H1 (cell line): Measurements from ENCODE around the gene TNFAIP8. TPM values are rescaled to one million over a fixed set of nuclear protein-coding genes. Genes with fewer than 3 reads are reported as not detected.

ENCODE experiments used
- CTCF ChIA-PET: fragments of 300-600 bp; sonication (Branson Sonifier 250); formaldehyde crosslinking; loops from one replicate; lab custom pipeline; 2021; ENCODE audit not compliant: partially characterized antibody; lab: Charles Lee
- POLR2A ChIA-PET: fragments of 300-600 bp; sonication (Branson Sonifier 250); formaldehyde crosslinking; loops from one replicate; lab custom pipeline; 2021; ENCODE audit warnings: inconsistent platforms; ENCODE audit not compliant: partially characterized antibody; lab: Charles Lee
- DNase-seq, 2 experiments: peaks; one replicate each; pipeline versions ENCODE4 v3.0.0 to v3.0.0-alpha.2; 2010 to 2022; ENCODE audit warnings: low spot score in 2 of 2, low read depth in 1 of 2, mixed read lengths in 1 of 2
- FAIRE-seq: peaks from 2 replicates; lab custom pipeline; 2011; peaks lifted over from hg19 to GRCh38; lab: Jason Lieb, UNC
- H2AFZ ChIP-seq: 2 replicates; pipeline ENCODE4 v1.8.1; 2012; ENCODE audit warnings: low read length, inconsistent platforms
- H2AK5ac ChIP-seq: 2 replicates; pipeline ENCODE4 v1.6.1; 2013; ENCODE audit warnings: low read depth, low read length
- H2BK120ac ChIP-seq: replicated peaks from 2 replicates; pipeline ENCODE3; 2013; ENCODE audit warnings: low read depth, low read length, inconsistent platforms
- H2BK12ac ChIP-seq: 2 replicates; pipeline ENCODE4 v1.6.1; 2013; ENCODE audit warnings: low read depth, low read length
- H2BK15ac ChIP-seq: 2 replicates; pipeline ENCODE4 v1.6.1; 2013; ENCODE audit warnings: low read length
- H2BK20ac ChIP-seq: 2 replicates; pipeline ENCODE4 v1.6.1; 2013; ENCODE audit warnings: low read length
- H2BK5ac ChIP-seq: 2 replicates; pipeline ENCODE4 v1.6.1; 2013; ENCODE audit warnings: low read depth, low read length
- H3K14ac ChIP-seq: 2 replicates; pipeline ENCODE4 v1.6.1; 2013; ENCODE audit warnings: inconsistent platforms; ENCODE audit not compliant: insufficient read length
- H3K18ac ChIP-seq: 2 replicates; pipeline ENCODE4 v1.6.1; 2013; ENCODE audit warnings: low read length; ENCODE audit errors: extremely low read depth
- H3K23ac ChIP-seq: 2 replicates; pipeline ENCODE4 v1.6.1; 2013; ENCODE audit warnings: inconsistent platforms; ENCODE audit not compliant: insufficient read length
- H3K23me2 ChIP-seq: 2 replicates; pipeline ENCODE4 v1.6.1; 2013; ENCODE audit warnings: low read depth, low read length
- H3K27ac ChIP-seq: 2 replicates; pipeline ENCODE4 v1.6.1; 2011; ENCODE audit warnings: low read depth, low read length, inconsistent platforms
- H3K27me3 ChIP-seq, 4 experiments: replicated peaks in 1 of 4; 1 replicate in 1 of 4; 2 replicates in 3 of 4; pipeline versions ENCODE4 v1.6.1 to v1.8.1; 2011 to 2013; ENCODE audit warnings: low read length in 3 of 4, mild to moderate bottlenecking in 3 of 4, inconsistent platforms in 2 of 4, mixed read lengths in 2 of 4, moderate library complexity in 1 of 4; ENCODE audit not compliant: control insufficient read depth in 3 of 4, insufficient read depth in 3 of 4; ENCODE audit errors: extremely low read depth in 1 of 4
- H3K36me3 ChIP-seq, 4 experiments: 2 replicates each; pipeline versions ENCODE4 v1.6.1 to v1.8.1; 2011 to 2013; ENCODE audit warnings: mild to moderate bottlenecking in 4 of 4, low read length in 3 of 4, moderate library complexity in 2 of 4, control low read depth in 1 of 4, inconsistent platforms in 1 of 4; ENCODE audit not compliant: insufficient read depth in 4 of 4, control insufficient read depth in 2 of 4
- H3K4ac ChIP-seq: replicated peaks from 2 replicates; pipeline ENCODE3; 2013; ENCODE audit warnings: low read length, low read depth, mixed read lengths, inconsistent platforms; ENCODE audit not compliant: insufficient read length
- H3K4me1 ChIP-seq, 4 experiments: replicated peaks in 1 of 4; 1 replicate in 1 of 4; 2 replicates in 3 of 4; pipeline versions ENCODE4 v1.6.1 to v1.8.1; 2011 to 2013; ENCODE audit warnings: low read length in 3 of 4, inconsistent platforms in 2 of 4, mixed read lengths in 1 of 4; ENCODE audit not compliant: insufficient read depth in 4 of 4, control insufficient read depth in 3 of 4
- H3K4me2 ChIP-seq, 2 experiments: 2 replicates each; pipeline versions ENCODE4 v1.6.1 to v1.8.1; 2011 to 2013; ENCODE audit warnings: low read depth in 2 of 2, low read length in 2 of 2, control low read depth in 1 of 2, inconsistent platforms in 1 of 2, mild to moderate bottlenecking in 1 of 2; ENCODE audit not compliant: insufficient read depth in 1 of 2
- H3K4me3 ChIP-seq, 4 experiments: fragments of 200-600, 300-600 bp in 1 of 4; sonication (generic), shearing (Covaris generic), sonication (Bioruptor Twin) in 1 of 4; 2 replicates each; pipeline versions ENCODE4 v1.5.1 to v1.8.1; 2011 to 2016; ENCODE audit warnings: low read length in 4 of 4, low read depth in 3 of 4, control low read depth in 2 of 4, inconsistent platforms in 2 of 4, mild to moderate bottlenecking in 2 of 4, mixed read lengths in 1 of 4, moderate library complexity in 1 of 4; ENCODE audit not compliant: insufficient read depth in 2 of 4; ENCODE audit errors: extremely low read depth in 1 of 4
- H3K56ac ChIP-seq: replicated peaks from 2 replicates; pipeline ENCODE3; 2013; ENCODE audit warnings: low read depth, mild to moderate bottlenecking, mixed read lengths, low read length, inconsistent platforms; ENCODE audit not compliant: insufficient read length
- H3K79me1 ChIP-seq: 2 replicates; pipeline ENCODE4 v1.6.1; 2013; ENCODE audit warnings: low read depth, low read length, control low read depth
- H3K79me2 ChIP-seq, 2 experiments: 2 replicates each; pipeline versions ENCODE4 v1.6.1 to v1.8.1; 2012 to 2013; ENCODE audit warnings: low read length in 2 of 2, mild to moderate bottlenecking in 2 of 2, inconsistent platforms in 1 of 2; ENCODE audit not compliant: insufficient read depth in 2 of 2, control insufficient read depth in 1 of 2
- H3K9ac ChIP-seq, 4 experiments: replicated peaks in 1 of 4; 1 replicate in 1 of 4; 2 replicates in 3 of 4; pipeline versions ENCODE4 v1.6.1 to v1.8.1; 2011 to 2013; ENCODE audit warnings: low read depth in 3 of 4, low read length in 3 of 4, control low read depth in 2 of 4, mild to moderate bottlenecking in 2 of 4, moderate library complexity in 2 of 4, inconsistent platforms in 1 of 4; ENCODE audit errors: extremely low read depth in 1 of 4
- H3K9me3 ChIP-seq, 2 experiments: 2 replicates each; pipeline versions ENCODE4 v1.6.1 to v1.8.1; 2012 to 2013; ENCODE audit warnings: mild to moderate bottlenecking in 2 of 2, moderate library complexity in 2 of 2, control low read depth in 1 of 2, inconsistent platforms in 1 of 2, low read depth in 1 of 2, low read length in 1 of 2, mixed read lengths in 1 of 2; ENCODE audit not compliant: insufficient read depth in 2 of 2
- H4K20me1 ChIP-seq, 2 experiments: replicated peaks in 1 of 2; 2 replicates each; pipeline versions ENCODE3 to v1.8.1; 2011 to 2013; ENCODE audit warnings: inconsistent platforms in 2 of 2, low read length in 2 of 2, mild to moderate bottlenecking in 1 of 2; ENCODE audit not compliant: insufficient read depth in 2 of 2, control insufficient read depth in 1 of 2
- H4K5ac ChIP-seq: 2 replicates; pipeline ENCODE4 v1.6.1; 2013; ENCODE audit warnings: low read length, low read depth, mixed read lengths, inconsistent platforms; ENCODE audit not compliant: insufficient read length
- H4K8ac ChIP-seq: 2 replicates; pipeline ENCODE4 v1.8.0; 2013; ENCODE audit warnings: mild to moderate bottlenecking, moderate library complexity, low read length, inconsistent platforms; ENCODE audit not compliant: insufficient read depth; ENCODE audit errors: extremely low read depth
- H4K91ac ChIP-seq: replicated peaks from 2 replicates; pipeline ENCODE3; 2013; ENCODE audit warnings: low read length, mixed read lengths, inconsistent platforms; ENCODE audit not compliant: insufficient read length
- ASH2L ChIP-seq: fragments of 200-600, 300-600 bp; sonication (generic); IDR thresholded peaks from one replicate; pipeline ENCODE4 v1.7.1; 2017; ENCODE audit warnings: low read length
- BRCA1 ChIP-seq: IDR thresholded peaks from 2 replicates; pipeline ENCODE4 v1.6.1; 2012; ENCODE audit warnings: low read depth, low read length, improper control_type of control experiment
- CBX5 ChIP-seq: fragments of 300-800, 300-1000 bp; sonication (generic); IDR thresholded peaks from 2 replicates; pipeline ENCODE4 v1.7.1; 2016; ENCODE audit warnings: antibody characterized with exemption, low read length, low read depth
- CBX8 ChIP-seq: fragments of 300-800, 300-1000 bp; sonication (generic); IDR thresholded peaks from 2 replicates; pipeline ENCODE4 v1.7.1; 2016; ENCODE audit warnings: low read depth, low read length, borderline replicate concordance
- EP300 ChIP-seq, 2 experiments: IDR thresholded peaks; 1 replicate in 1 of 2; 2 replicates in 1 of 2; pipeline ENCODE4 v1.6.1; 2011 to 2012; ENCODE audit warnings: low read depth in 2 of 2, low read length in 2 of 2, mild to moderate bottlenecking in 2 of 2, borderline replicate concordance in 1 of 2, inconsistent platforms in 1 of 2, moderate library complexity in 1 of 2
- JUND ChIP-seq: IDR thresholded peaks from 2 replicates; pipeline ENCODE4 v1.6.1; 2011; ENCODE audit warnings: mild to moderate bottlenecking, improper control_type of control experiment, low read length
- MAX ChIP-seq: IDR thresholded peaks from 2 replicates; pipeline ENCODE4 v1.6.1; 2012; ENCODE audit warnings: inconsistent platforms
- NANOG ChIP-seq: IDR thresholded peaks from 2 replicates; pipeline ENCODE4 v1.6.1; 2011; ENCODE audit warnings: low read length, low read depth, mild to moderate bottlenecking, inconsistent platforms; ENCODE audit not compliant: insufficient read depth, poor library complexity, severe bottlenecking
- POU5F1 ChIP-seq: IDR thresholded peaks from 2 replicates; pipeline ENCODE4 v1.6.1; 2011; ENCODE audit warnings: low read depth, mild to moderate bottlenecking, low read length, moderate library complexity
- SRF ChIP-seq: IDR thresholded peaks from 2 replicates; pipeline ENCODE4 v1.6.1; 2011; ENCODE audit warnings: mild to moderate bottlenecking, low read depth, low read length, moderate library complexity
- SUZ12 ChIP-seq: fragments of 200-600 bp; sonication (generic); IDR thresholded peaks from 2 replicates; pipeline ENCODE4 v1.6.1; 2012; ENCODE audit warnings: mild to moderate bottlenecking, inconsistent platforms, low read length, moderate library complexity, mixed read lengths
- TEAD4 ChIP-seq: IDR thresholded peaks from 2 replicates; pipeline ENCODE4 v1.6.1; 2012; ENCODE audit warnings: low read depth, low read length, inconsistent platforms, mixed read lengths
- ZNF274 ChIP-seq: IDR thresholded peaks from 2 replicates; pipeline ENCODE4 v1.7.0; 2012; ENCODE audit warnings: low read length, borderline replicate concordance; ENCODE audit errors: extremely low read depth
- WGBS, 2 experiments: shearing (Covaris generic) in 1 of 2; methylation state at CpG; one replicate each; pipeline versions ENCODE4 v1.1.6 to v1.1.7; 2013 to 2015; ENCODE audit warnings: low lambda C conversion rate in 2 of 2, mixed read lengths in 2 of 2, inconsistent platforms in 1 of 2, low coverage in 1 of 2, missing lambda C conversion rate in 1 of 2; ENCODE audit not compliant: insufficient replicate concordance in 2 of 2, insufficient coverage in 1 of 2, insufficient read length in 1 of 2; ENCODE audit errors: extremely low coverage in 1 of 2, missing lambda C conversion rate in 1 of 2; 5-methylcytosine and 5-hydroxymethylcytosine counted together
- polyA plus RNA-seq, 7 experiments: library from polyadenylated mRNA; depleted of rRNA in 3 of 7; stranded (reverse) in 5 of 7; unstranded in 2 of 7; fragments of >200 nt in 5 of 7; fragments of 200-250 nt in 2 of 7; gene quantifications; 1 replicate in 5 of 7; 2 replicates in 1 of 7; 4 replicates in 1 of 7; pipeline versions ENCODE4 v1.2.1 to v1.2.3, GENCODE V29; 2011 to 2013; ENCODE audit warnings: missing spikeins in 2 of 7, mixed read lengths in 2 of 7
- total RNA-seq: library from RNA; stranded (reverse); fragmentation: NEBNext Ultra II Directional; extraction: Animal tissue kit (Norgen Biotek cat#: 25700); gene quantifications from 2 replicates; pipeline ENCODE4 v1.2.1, GENCODE V29; 2021
- TF ChIP-seq, protein P1 (sequence below): IDR thresholded peaks from 2 replicates; pipeline ENCODE4 v1.6.1; 2011; ENCODE audit warnings: low read depth, mild to moderate bottlenecking, low read length; ENCODE audit not compliant: insufficient read depth

Gene TNFAIP8
- total and polyA plus RNA-seq, 2 of the 8 experiments (the other 6 are each of a cell fraction or from before 2014, with no cell fraction given) = 12.4 to 19.3 TPM

DNA sequence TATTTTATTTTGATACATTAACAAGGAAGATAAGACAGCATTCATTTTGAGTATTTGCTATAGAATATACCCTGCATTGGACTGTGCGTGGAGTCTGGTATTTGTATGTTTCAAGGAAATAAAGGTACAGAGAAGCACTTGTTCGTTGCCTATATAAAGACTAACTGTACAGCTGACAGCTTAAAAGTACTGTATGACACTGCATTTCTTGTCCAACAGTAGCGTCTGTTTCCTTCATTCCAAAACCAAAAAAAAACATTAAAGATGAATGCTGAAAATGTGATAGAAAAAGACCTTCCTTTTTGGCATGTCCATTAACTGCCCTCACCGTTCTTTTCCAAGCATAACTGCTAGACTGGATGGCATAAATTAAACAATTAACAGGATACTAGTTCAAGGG, 15.3 kb downstream of the TNFAIP8 start:
- DNase-seq (no peak), FAIRE-seq (no peak)
- Histone ChIP-seq H4K8ac (no peak overlapping the region), H4K5ac (no peak overlapping the region), H3K4me2 (no peak overlapping the region), H3K18ac (no peak overlapping the region), H2AK5ac (no peak overlapping the region), H3K36me3 (no peaks in the 10 kb centered on the region), H3K27me3 (no peaks in the 10 kb centered on the region), H2BK20ac (no peak overlapping the region), H3K79me1 (no peaks in the 10 kb centered on the region), H2BK120ac (no peak overlapping the region), H4K91ac (no peak overlapping the region), H3K56ac (no peak overlapping the region), H3K23me2 (no peaks in the 10 kb centered on the region), H3K23ac (no peak overlapping the region), H3K4me3 (no peak overlapping the region), H3K4ac (no peak overlapping the region), H3K9ac (no peak overlapping the region), H2BK5ac (no peak overlapping the region), H3K14ac (no peak overlapping the region), H4K20me1 (no peaks in the 10 kb centered on the region), H2BK15ac (no peak overlapping the region), H2AFZ (no peak overlapping the region), H2BK12ac (no peak overlapping the region), H3K79me2 (0 out of 4 replicates have a peak, but pooled peaks cover 0 to 3% of the 10 kb centered on the region in 2 experiments), H3K27ac (no peak overlapping the region), H3K4me1 (peaks cover 0 to 8% (median 7%) of the 10 kb centered on the region in 4 experiments; a peak in 2 of 7 replicates), H3K9me3 (no peaks in the 10 kb centered on the region)
- TF ChIP-seq NANOG (no peak), SUZ12 (no peak), ZNF274 (no peak), JUND (no peak), SRF (no peak), TEAD4 (no peak), BRCA1 (no peak), MAX (no peak), POU5F1 (no peak), EP300 (IDR thresholded peaks at IDR 0.05; ENCODE audit: borderline replicate concordance in 1 of 2, low read depth in 2 of 2, low read length in 2 of 2) (no peak), ASH2L (no peak), CBX8 (no peak), CBX5 (no peak)
- TF ChIP-seq, protein P1, sequence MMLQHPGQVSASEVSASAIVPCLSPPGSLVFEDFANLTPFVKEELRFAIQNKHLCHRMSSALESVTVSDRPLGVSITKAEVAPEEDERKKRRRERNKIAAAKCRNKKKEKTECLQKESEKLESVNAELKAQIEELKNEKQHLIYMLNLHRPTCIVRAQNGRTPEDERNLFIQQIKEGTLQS = no peak
- ChIA-PET POLR2A (interaction anchor here (1.4 kb wide), 1 partner anchor 8 kb away, joined by 4 read pairs; no protein-coding TSS in a partner anchor), CTCF (interaction anchor here (1.4 to 1.7 kb wide), 2 partner anchors 41 to 115 kb away, joined by 3 to 5 read pairs; no protein-coding TSS in a partner anchor)
- 94% methylated on average over 4 of the region's 4 CpGs; no CpG with 5 or more reads in 1 of the 2 experiments for WGBS, 2 experiments
